Activated naive CD8-positive, alpha-beta T cell treated with anti-CD3 and anti-CD28 coated beads for 36 hours (primary cell): ENCODE measurements around the gene CD9. TPM values are rescaled to one million over a fixed set of nuclear protein-coding genes. Genes with fewer than 3 reads are reported as not detected.

ENCODE experiments used
- DNase-seq: peaks from one replicate; pipeline ENCODE4 v3.0.0; 2021
- H3K27ac Mint-ChIP-seq: one replicate; pipeline ENCODE4 v1.8.0; 2022; ENCODE audit warnings: mild to moderate bottlenecking, moderate library complexity, mixed read lengths
- H3K27me3 Mint-ChIP-seq: one replicate; pipeline ENCODE4 v1.8.0; 2022; ENCODE audit warnings: mild to moderate bottlenecking, mixed read lengths
- H3K36me3 Mint-ChIP-seq: one replicate; pipeline ENCODE4 v1.8.0; 2021; ENCODE audit warnings: mild to moderate bottlenecking, mixed read lengths
- H3K4me1 Mint-ChIP-seq: one replicate; pipeline ENCODE4 v1.8.0; 2021; ENCODE audit warnings: mixed read lengths
- H3K4me3 Mint-ChIP-seq: one replicate; pipeline ENCODE4 v1.8.0; 2022; ENCODE audit warnings: mild to moderate bottlenecking, moderate library complexity, mixed read lengths
- H3K9me3 Mint-ChIP-seq: one replicate; pipeline ENCODE4 v1.8.0; 2022; ENCODE audit warnings: mixed read lengths
- total RNA-seq, 2 experiments: library from RNA; stranded (reverse); gene quantifications; one replicate each; pipeline ENCODE4 v1.2.3, GENCODE V29; 2021

The CD9 gene
- total RNA-seq, 2 experiments from 2014 or later, result 16.2 to 18.1 TPM

- Mint-ChIP-seq H3K4me3 (no peak overlapping the region), H3K27ac (no peak overlapping the region), H3K4me1 (peaks cover 11% of the 10 kb centered on the region), H3K36me3 (no peaks in the 10 kb centered on the region), H3K9me3 (no peaks in the 10 kb centered on the region), H3K27me3 (peaks cover 35% of the 10 kb centered on the region)
- no peak for DNase-seq
These were observed 74.3 kb downstream of the CD9 start for GRCh38 chr12:6274231-6275221.

- Mint-ChIP-seq H3K27me3 (peaks cover 50% of the 10 kb centered on the region), H3K4me3 (no peak overlapping the region), H3K9me3 (no peaks in the 10 kb centered on the region), H3K27ac (peak overlapping the region; percentile 8), H3K4me1 (peaks cover 11% of the 10 kb centered on the region), H3K36me3 (no peaks in the 10 kb centered on the region)
- DNase-seq, result no peak
These were observed 76.0 kb downstream of the CD9 start for GRCh38 chr12:6275928-6276887.

GRCh38 chr12:6276956-6277620, 76.9 kb downstream of the CD9 start:
- Mint-ChIP-seq H3K4me1 (peaks cover 11% of the 10 kb centered on the region), H3K27me3 (peaks cover 53% of the 10 kb centered on the region), H3K9me3 (no peaks in the 10 kb centered on the region), H3K4me3 (no peak overlapping the region), H3K36me3 (no peaks in the 10 kb centered on the region), H3K27ac (peak overlapping the region; percentile 8)
- no peak for DNase-seq

DNA sequence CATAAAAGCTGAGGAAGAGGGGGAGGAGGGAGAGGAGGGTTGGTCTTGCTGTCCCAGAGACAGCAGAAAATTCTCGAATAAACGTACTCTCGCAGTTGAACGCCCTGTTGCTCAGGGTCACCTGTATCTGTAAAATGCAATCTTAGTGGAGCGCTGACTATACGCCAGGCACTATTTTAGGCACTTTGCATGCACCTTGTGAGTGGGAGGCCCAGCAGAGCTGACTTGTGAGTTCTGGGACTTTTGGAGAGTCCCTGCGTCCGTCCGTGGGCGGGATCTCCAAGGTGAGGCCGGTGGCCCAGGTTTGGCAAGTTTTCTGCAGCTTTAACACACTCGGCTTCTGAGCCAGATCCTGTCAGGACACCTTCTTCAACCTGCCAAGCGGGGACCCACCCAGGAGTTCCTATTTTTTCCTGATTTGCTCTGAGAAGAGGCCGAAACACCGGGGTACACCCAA, 77.8 kb downstream of the CD9 start:
- peaks cover 52% of the 10 kb centered on the region for H3K27me3 Mint-ChIP-seq
- peak overlapping the region; percentile 73 for H3K4me3 Mint-ChIP-seq
- H3K27ac Mint-ChIP-seq, result peak overlapping the region; percentile 63
- H3K36me3 Mint-ChIP-seq, result no peaks in the 10 kb centered on the region
- H3K4me1 Mint-ChIP-seq, result peaks cover 7% of the 10 kb centered on the region
- peak; percentile 61 for DNase-seq
- H3K9me3 Mint-ChIP-seq, result no peaks in the 10 kb centered on the region

- Mint-ChIP-seq H3K27me3 (peaks cover 52% of the 10 kb centered on the region), H3K4me3 (peak overlapping the region; percentile 73), H3K4me1 (peaks cover 5% of the 10 kb centered on the region), H3K36me3 (no peaks in the 10 kb centered on the region), H3K9me3 (no peaks in the 10 kb centered on the region), H3K27ac (peak overlapping the region; percentile 63)
- DNase-seq, result peak; percentile 94
These were observed 78.4 kb downstream of the CD9 start for GRCh38 chr12:6278439-6279255.

GRCh38 chr12:6279256-6279628, 79.0 kb downstream of the CD9 start:
- DNase-seq, result no peak
- Mint-ChIP-seq H3K9me3 (no peaks in the 10 kb centered on the region), H3K4me1 (peaks cover 5% of the 10 kb centered on the region), H3K36me3 (no peaks in the 10 kb centered on the region), H3K27me3 (peaks cover 52% of the 10 kb centered on the region), H3K27ac (no peak overlapping the region), H3K4me3 (no peak overlapping the region)

- Mint-ChIP-seq H3K27ac (no peak overlapping the region), H3K4me3 (no peak overlapping the region), H3K27me3 (peaks cover 52% of the 10 kb centered on the region), H3K4me1 (peaks cover 5% of the 10 kb centered on the region), H3K9me3 (no peaks in the 10 kb centered on the region), H3K36me3 (no peaks in the 10 kb centered on the region)
- DNase-seq, result no peak
These were observed 79.4 kb downstream of the CD9 start for GRCh38 chr12:6279631-6280030.

DNA sequence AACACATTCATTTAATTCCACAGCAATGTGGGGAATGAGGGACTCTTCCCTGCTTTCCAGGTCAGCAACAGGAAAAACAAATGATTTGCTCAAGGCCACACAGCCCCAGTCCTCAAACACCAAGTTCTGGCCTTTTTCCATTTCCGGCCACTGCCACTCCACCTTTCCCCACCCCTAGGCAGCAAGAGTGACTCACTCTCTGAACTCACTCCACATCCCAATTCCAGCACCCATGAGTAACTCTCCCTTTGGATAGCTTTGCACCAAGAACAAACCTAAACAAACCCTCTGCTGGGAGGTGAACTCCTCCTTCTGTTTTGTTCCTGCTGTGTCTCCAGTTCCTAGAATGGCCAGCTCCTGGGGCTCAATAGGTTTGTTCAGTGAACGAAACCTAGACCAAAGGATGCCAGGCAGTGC, 79.9 kb downstream of the CD9 start:
- Mint-ChIP-seq H3K36me3 (no peaks in the 10 kb centered on the region), H3K9me3 (no peaks in the 10 kb centered on the region), H3K4me3 (no peak overlapping the region)

GRCh38 chr12:6280672-6281071, 80.5 kb downstream of the CD9 start:
- H3K4me1 Mint-ChIP-seq, result peaks cover 8% of the 10 kb centered on the region
- H3K27ac Mint-ChIP-seq, result no peak overlapping the region
- H3K36me3 Mint-ChIP-seq, result no peaks in the 10 kb centered on the region

More for the DNA sequence above, 79.9 kb downstream of the CD9 start:
- Mint-ChIP-seq H3K27me3 (peaks cover 49% of the 10 kb centered on the region), H3K27ac (no peak overlapping the region), H3K4me1 (peaks cover 7% of the 10 kb centered on the region)
- DNase-seq, result no peak

GRCh38 chr12:6281081-6281809, 81.0 kb downstream of the CD9 start:
- Mint-ChIP-seq H3K27me3 (peaks cover 37% of the 10 kb centered on the region), H3K36me3 (no peaks in the 10 kb centered on the region), H3K4me1 (peaks cover 8% of the 10 kb centered on the region), H3K27ac (no peak overlapping the region), H3K4me3 (no peak overlapping the region), H3K9me3 (no peaks in the 10 kb centered on the region)
- DNase-seq, result no peak

More at GRCh38 chr12:6280672-6281071, 80.5 kb downstream of the CD9 start:
- Mint-ChIP-seq H3K9me3 (no peaks in the 10 kb centered on the region), H3K4me3 (no peak overlapping the region), H3K27me3 (peaks cover 43% of the 10 kb centered on the region)
- no peak for DNase-seq

GRCh38 chr12:6282453-6282840, 82.2 kb downstream of the CD9 start:
- no peak for DNase-seq
- no peaks in the 10 kb centered on the region for H3K9me3 Mint-ChIP-seq

GRCh38 chr12:6284273-6284672, 84.1 kb downstream of the CD9 start:
- peaks cover 26% of the 10 kb centered on the region for H3K27me3 Mint-ChIP-seq
- H3K9me3 Mint-ChIP-seq, result no peaks in the 10 kb centered on the region
- no peak for DNase-seq
- H3K36me3 Mint-ChIP-seq, result no peaks in the 10 kb centered on the region
- no peak overlapping the region for H3K4me3 Mint-ChIP-seq
- peaks cover 4% of the 10 kb centered on the region for H3K4me1 Mint-ChIP-seq
- H3K27ac Mint-ChIP-seq, result no peak overlapping the region

More at GRCh38 chr12:6282453-6282840, 82.2 kb downstream of the CD9 start:
- Mint-ChIP-seq H3K4me3 (no peak overlapping the region), H3K4me1 (peaks cover 8% of the 10 kb centered on the region), H3K27ac (no peak overlapping the region), H3K27me3 (peaks cover 27% of the 10 kb centered on the region), H3K36me3 (no peaks in the 10 kb centered on the region)

- Mint-ChIP-seq H3K27ac (no peak overlapping the region), H3K4me3 (no peak overlapping the region), H3K27me3 (peaks cover 19% of the 10 kb centered on the region), H3K9me3 (no peaks in the 10 kb centered on the region), H3K4me1 (peaks cover 4% of the 10 kb centered on the region), H3K36me3 (no peaks in the 10 kb centered on the region)
- peak; percentile 60 for DNase-seq
These were observed 84.9 kb downstream of the CD9 start for GRCh38 chr12:6285063-6285477.
